Kidney epithelial cell (primary cell): ENCODE data around the gene IMMP2L. TPM values are rescaled to one million over a fixed set of nuclear protein-coding genes. Genes with fewer than 3 reads are reported as not detected.
"Not testable (repeated sequence)": the region's sequence is repeated elsewhere in the genome, so short reads cannot be mapped to it uniquely, and the experiment has no call there.

Experiments
- DNase-seq: peaks from one replicate; pipeline ENCODE4 v3.0.0-alpha.2; 2010; ENCODE audit warnings: low read depth
- H3K27me3 ChIP-seq: 2 replicates; pipeline ENCODE4 v1.6.0; 2011; ENCODE audit warnings: low read length; ENCODE audit not compliant: control insufficient read depth, insufficient read depth
- H3K36me3 ChIP-seq: 2 replicates; pipeline ENCODE4 v1.5.1; 2011; ENCODE audit warnings: low read length; ENCODE audit not compliant: control insufficient read depth, insufficient read depth
- H3K4me3 ChIP-seq: 2 replicates; pipeline ENCODE4 v1.5.1; 2011; ENCODE audit warnings: low read depth, mild to moderate bottlenecking, control low read depth, low read length
- total RNA-seq: library from RNA; depleted of rRNA; stranded (reverse); fragments of >200 nt; gene quantifications from 2 replicates; pipeline ENCODE4 v1.2.3, GENCODE V29; 2015
- TF ChIP-seq, protein P1 (sequence below): IDR thresholded peaks from 2 replicates; pipeline ENCODE4 v1.5.1; 2011; ENCODE audit warnings: mild to moderate bottlenecking, moderate library complexity, low read length, control low read depth, inconsistent platforms; ENCODE audit not compliant: insufficient read depth, poor library complexity, severe bottlenecking

Gene IMMP2L
- total RNA-seq, 1 donor from 2014 or later, result 30.8 TPM

DNA sequence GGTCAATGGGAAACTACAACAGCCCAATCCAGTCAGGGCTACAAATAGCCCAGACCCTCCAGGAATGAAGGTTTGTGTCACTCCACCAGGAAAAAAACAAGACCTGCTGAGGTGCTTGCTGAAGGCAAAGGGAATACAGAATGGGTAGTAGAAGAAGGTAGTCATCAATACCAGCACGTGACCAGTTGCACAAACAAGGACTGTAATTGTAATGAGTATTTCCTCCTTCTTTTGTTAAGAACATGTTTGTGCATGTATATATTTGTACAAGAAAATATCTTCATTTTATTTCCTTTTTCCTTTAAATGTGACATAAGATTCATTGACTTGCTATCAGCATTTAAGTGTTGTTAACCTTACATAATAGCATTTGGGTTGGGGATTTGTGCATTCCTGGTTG lies 229.3 kb downstream of the IMMP2L start:
- TF ChIP-seq, protein P1, sequence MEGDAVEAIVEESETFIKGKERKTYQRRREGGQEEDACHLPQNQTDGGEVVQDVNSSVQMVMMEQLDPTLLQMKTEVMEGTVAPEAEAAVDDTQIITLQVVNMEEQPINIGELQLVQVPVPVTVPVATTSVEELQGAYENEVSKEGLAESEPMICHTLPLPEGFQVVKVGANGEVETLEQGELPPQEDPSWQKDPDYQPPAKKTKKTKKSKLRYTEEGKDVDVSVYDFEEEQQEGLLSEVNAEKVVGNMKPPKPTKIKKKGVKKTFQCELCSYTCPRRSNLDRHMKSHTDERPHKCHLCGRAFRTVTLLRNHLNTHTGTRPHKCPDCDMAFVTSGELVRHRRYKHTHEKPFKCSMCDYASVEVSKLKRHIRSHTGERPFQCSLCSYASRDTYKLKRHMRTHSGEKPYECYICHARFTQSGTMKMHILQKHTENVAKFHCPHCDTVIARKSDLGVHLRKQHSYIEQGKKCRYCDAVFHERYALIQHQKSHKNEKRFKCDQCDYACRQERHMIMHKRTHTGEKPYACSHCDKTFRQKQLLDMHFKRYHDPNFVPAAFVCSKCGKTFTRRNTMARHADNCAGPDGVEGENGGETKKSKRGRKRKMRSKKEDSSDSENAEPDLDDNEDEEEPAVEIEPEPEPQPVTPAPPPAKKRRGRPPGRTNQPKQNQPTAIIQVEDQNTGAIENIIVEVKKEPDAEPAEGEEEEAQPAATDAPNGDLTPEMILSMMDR, result no peak
- Histone ChIP-seq H3K36me3 (no peaks in the 10 kb centered on the region), H3K27me3 (no peaks in the 10 kb centered on the region), H3K4me3 (no peak overlapping the region)
- no peak for DNase-seq

DNA sequence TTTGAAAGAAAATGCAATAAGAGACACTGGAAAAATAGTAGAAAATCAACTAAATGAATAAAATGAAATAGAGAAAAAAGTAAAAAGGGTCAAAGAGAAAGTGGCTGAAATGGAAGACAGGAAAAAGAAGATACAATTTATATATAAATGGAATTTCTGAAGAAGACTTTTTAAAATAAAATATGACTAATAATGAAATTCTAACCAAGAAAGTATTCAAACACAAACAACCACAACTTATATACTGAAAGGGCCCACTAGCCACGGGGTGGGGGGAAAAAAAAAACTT lies 232.1 kb downstream of the IMMP2L start:
- DNase-seq, result no peak
- Histone ChIP-seq H3K36me3 (no peaks in the 10 kb centered on the region), H3K4me3 (no peak overlapping the region), H3K27me3 (no peaks in the 10 kb centered on the region)
- TF ChIP-seq, protein P1, result no peak

DNA sequence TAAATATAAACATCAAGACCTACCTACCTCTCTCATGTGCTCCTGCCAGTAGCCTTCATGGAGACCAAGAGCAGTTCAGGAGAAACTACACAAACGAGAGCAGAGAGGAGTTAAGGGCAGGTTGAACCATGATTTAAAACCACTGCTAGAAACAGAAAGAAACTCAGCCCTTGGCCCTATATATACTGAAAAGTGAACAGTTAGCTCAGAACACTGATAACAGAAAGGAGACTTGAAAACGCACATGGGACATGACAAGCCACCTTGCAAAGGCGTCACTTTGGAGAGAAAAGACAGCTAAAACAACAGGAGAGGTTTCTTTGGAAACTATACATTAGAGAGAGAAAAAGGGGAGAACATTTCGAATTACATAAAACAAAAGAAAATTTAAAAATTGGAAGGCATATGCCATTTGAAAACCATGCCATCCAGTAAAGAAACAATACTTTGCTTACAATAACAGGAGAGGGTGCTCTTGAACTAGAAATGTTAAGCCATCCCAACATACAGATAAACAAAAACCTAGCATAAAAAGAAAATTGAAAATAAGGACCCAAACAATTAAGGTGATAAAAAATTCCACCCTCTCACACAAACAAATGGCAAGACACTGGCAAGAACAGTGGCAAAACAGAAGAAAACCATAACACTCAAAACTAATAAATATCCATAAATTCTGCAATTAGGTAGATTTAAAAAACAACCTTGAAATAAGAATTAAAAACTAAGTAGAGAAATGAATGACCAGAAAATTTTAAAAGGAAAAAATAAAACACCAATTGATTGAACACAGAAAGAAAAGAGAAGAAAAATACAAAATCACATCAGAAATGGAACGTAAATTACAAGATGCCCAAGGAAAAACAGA lies 232.7 kb downstream of the IMMP2L start:
- H3K36me3 ChIP-seq, result no peaks in the 10 kb centered on the region
- TF ChIP-seq, protein P1, result no peak
- H3K27me3 ChIP-seq, result no peaks in the 10 kb centered on the region
- no peak overlapping the region for H3K4me3 ChIP-seq
- DNase-seq, result no peak

DNA sequence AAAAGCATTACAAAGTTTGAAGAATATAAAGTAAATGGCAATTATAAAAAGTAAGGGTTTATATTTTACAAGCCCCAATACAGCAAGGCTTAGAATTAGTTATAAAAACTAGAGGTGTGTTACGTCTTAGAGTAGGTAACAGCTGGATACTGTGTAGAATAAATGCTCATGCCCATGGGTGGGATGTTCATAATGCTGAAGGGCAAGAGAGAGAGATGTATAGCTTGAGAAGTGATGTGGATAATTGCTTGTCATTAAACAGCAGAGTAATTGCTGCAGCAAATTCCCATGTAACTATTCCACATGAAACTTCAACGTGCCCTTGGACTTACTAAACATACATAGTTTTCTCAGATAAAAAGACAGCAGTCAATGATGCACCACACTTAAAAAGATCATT lies 233.8 kb downstream of the IMMP2L start:
- TF ChIP-seq, protein P1, result no peak
- DNase-seq, result no peak
- Histone ChIP-seq H3K36me3 (no peaks in the 10 kb centered on the region), H3K27me3 (no peaks in the 10 kb centered on the region), H3K4me3 (no peak overlapping the region)

DNA sequence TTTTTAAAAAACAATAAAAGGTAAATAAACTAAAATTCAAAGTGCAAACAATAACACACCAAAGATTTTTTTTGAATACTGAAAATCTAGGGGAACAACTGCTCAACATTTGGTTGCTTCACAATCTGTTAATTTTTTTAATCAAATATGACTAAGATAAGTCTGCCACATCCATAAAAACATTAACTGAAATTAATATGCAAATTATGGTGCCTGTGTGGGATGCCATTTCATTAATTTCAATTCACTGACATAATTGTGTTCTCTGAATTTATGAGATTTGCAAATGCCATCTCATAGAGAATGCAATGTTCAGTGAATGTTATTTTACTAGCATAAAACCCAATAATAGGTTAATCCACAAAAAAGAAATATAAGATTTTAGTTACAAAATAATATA lies 237.5 kb downstream of the IMMP2L start:
- Histone ChIP-seq H3K4me3 (no peak overlapping the region), H3K36me3 (no peaks in the 10 kb centered on the region), H3K27me3 (no peaks in the 10 kb centered on the region)
- DNase-seq, result no peak
- TF ChIP-seq, protein P1, result no peak

DNA sequence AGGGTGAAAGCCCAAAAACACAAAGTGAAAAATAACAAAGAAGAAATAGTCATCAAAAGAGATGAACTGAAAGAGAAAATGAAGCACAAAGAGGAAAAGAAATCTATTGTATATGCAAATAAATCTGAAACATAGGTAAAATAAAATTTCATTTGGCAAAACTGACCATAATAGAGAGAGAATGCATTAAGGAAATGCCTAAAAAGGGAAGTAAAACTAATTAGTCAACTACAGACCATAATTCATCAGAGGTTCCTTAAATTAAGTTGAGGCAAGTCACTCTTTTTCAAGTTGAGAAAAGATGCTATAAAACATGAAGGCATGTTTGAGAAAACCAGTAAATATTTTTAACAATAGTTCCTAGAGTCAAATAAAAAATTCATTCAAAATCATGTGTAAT lies 238.1 kb downstream of the IMMP2L start:
- TF ChIP-seq, protein P1, result no peak
- Histone ChIP-seq H3K4me3 (no peak overlapping the region), H3K36me3 (no peaks in the 10 kb centered on the region)

DNA sequence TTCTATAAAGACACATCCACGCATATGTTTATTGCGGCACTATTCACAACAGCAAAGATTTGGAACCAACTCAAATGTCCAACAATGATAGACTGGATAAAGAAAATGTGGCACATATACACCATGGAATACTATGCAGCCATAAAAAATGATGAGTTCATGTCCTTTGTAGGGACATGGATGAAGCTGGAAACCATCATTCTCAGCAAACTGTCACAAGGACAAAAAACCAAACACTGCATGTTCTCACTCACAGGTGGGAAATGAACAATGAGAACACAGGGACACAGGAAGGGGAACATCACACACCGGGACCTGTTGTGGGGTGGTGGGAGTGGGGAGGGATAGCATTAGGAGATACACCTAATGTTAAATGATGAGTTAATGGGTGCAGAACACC lies 238.6 kb downstream of the IMMP2L start:
- not testable (repeated sequence) for H3K27me3 ChIP-seq, H3K36me3 ChIP-seq, H3K4me3 ChIP-seq, DNase-seq

More for the DNA sequence above, 238.1 kb downstream of the IMMP2L start:
- DNase-seq, result no peak
- no peaks in the 10 kb centered on the region for H3K27me3 ChIP-seq
